Breast epithelium (tissue), 4 donors: ENCODE measurements around the gene PTPN18. TPM values are rescaled to one million over a fixed set of nuclear protein-coding genes. Genes with fewer than 3 reads are reported as not detected.

Source experiments
- DNase-seq, 2 donors: peaks; one replicate each; pipeline ENCODE4 v3.0.0-alpha.2; 2019; ENCODE audit warnings: low spot score in 2 of 2
- H3K27ac ChIP-seq, 2 donors: fragments of 200-600 bp; sonication (generic) in 1 of 2; one replicate each; pipeline ENCODE4 v1.5.1; 2016 to 2019; ENCODE audit warnings: mild to moderate bottlenecking in 1 of 2
- H3K27me3 ChIP-seq, 2 donors: fragments of 200-600 bp; sonication (generic) in 1 of 2; one replicate each; pipeline versions ENCODE4 v1.5.1 to v1.6.0; 2017 to 2019; ENCODE audit warnings: control low read depth in 1 of 2, mild to moderate bottlenecking in 1 of 2
- H3K36me3 ChIP-seq: fragments of 200-600 bp; one replicate; pipeline ENCODE4 v1.5.1; 2019
- H3K4me1 ChIP-seq, 2 donors: fragments of 200-600 bp; sonication (generic); one replicate each; pipeline ENCODE4 v1.5.1; 2016 to 2019; ENCODE audit warnings: control low read depth in 1 of 2
- H3K4me3 ChIP-seq, 3 donors: fragments of 200-600 bp; sonication (generic); 1 replicate in 2 of 3; 2 replicates in 1 of 3; pipeline ENCODE4 v1.5.1; 2016 to 2019; ENCODE audit warnings: mild to moderate bottlenecking in 3 of 3, moderate library complexity in 2 of 3
- H3K9me3 ChIP-seq, 2 donors: fragments of 200-600 bp; sonication (generic) in 1 of 2; one replicate each; pipeline ENCODE4 v1.5.1; 2016 to 2019; ENCODE audit warnings: control low read depth in 1 of 2
- CTCF ChIP-seq, 3 donors: fragments of 450-650 bp; IDR thresholded peaks; one replicate each; pipeline ENCODE4 v1.5.1; 2016 to 2017; ENCODE audit warnings: antibody characterized with exemption in 3 of 3, mild to moderate bottlenecking in 3 of 3, moderate library complexity in 3 of 3
- POLR2A ChIP-seq: fragments of 450-650 bp; IDR thresholded peaks from one replicate; pipeline ENCODE4 v1.6.1; 2016; ENCODE audit warnings: antibody characterized with exemption, mild to moderate bottlenecking, moderate library complexity
- POLR2AphosphoS5 ChIP-seq, 3 donors: sonication (generic); formaldehyde crosslinking; IDR thresholded peaks; one replicate each; pipeline ENCODE4 v1.6.1; 2017; ENCODE audit warnings: antibody characterized with exemption in 3 of 3
- intact Hi-C: fragments of 100-400 bp; cut with DNase I; formaldehyde crosslinking; loops from one replicate; pipeline ENCODE4 v1.15.1; 2023; ENCODE audit warnings: low total_unique reads
- total RNA-seq, 3 donors: library from RNA; depleted of rRNA; stranded (reverse); fragments of >200 nt; gene quantifications; one replicate each; pipeline ENCODE4 v1.1.0, GENCODE V29; 2016

The PTPN18 gene
- total RNA-seq, 3 donors from 2014 or later = 50.8 to 77.1 (median 54.3) TPM

- TF ChIP-seq POLR2A = no peak
- TF ChIP-seq CTCF (IDR thresholded peaks at IDR 0.05) = no peak
- no peak for TF ChIP-seq POLR2AphosphoS5 (IDR thresholded peaks at IDR 0.05)
- H3K27ac ChIP-seq = peak overlapping the region; percentile 87 to 90
- peaks cover 0 to 7% of the 10 kb centered on the region in 2 donors for H3K4me1 ChIP-seq
- H3K9me3 ChIP-seq = no peaks in the 10 kb centered on the region
- no peaks in the 10 kb centered on the region for H3K27me3 ChIP-seq
- intact Hi-C loops = no loop called here
- peak overlapping the region; percentile 73 to 88 (median 81) for H3K4me3 ChIP-seq
- DNase-seq = no peak
- H3K36me3 ChIP-seq = peaks cover 7% of the 10 kb centered on the region
Measured at GRCh38 chr2:130341562-130342019, 14.3 kb upstream of the PTPN18 start.

- peak overlapping the region; percentile 87 to 90 for H3K27ac ChIP-seq
- H3K4me3 ChIP-seq = peak overlapping the region; percentile 73 to 88 (median 81)
- H3K27me3 ChIP-seq = no peaks in the 10 kb centered on the region
- intact Hi-C loops = no loop called here
- DNase-seq = peak; percentile 88
- TF ChIP-seq POLR2A = no peak
- peak in 2 of 3 donors; percentile 40 to 71 for TF ChIP-seq POLR2AphosphoS5 (IDR thresholded peaks at IDR 0.05)
- no peak for TF ChIP-seq CTCF (IDR thresholded peaks at IDR 0.05)
- no peaks in the 10 kb centered on the region for H3K9me3 ChIP-seq
- H3K36me3 ChIP-seq = peaks cover 10% of the 10 kb centered on the region
- H3K4me1 ChIP-seq = peaks cover 0 to 7% of the 10 kb centered on the region in 2 donors
Measured at GRCh38 chr2:130342020-130342532, 13.8 kb upstream of the PTPN18 start.

- Histone ChIP-seq H3K4me1 (peaks cover 0 to 7% of the 10 kb centered on the region in 2 donors), H3K27me3 (no peaks in the 10 kb centered on the region), H3K36me3 (peaks cover 10% of the 10 kb centered on the region), H3K4me3 (peak within 1 kb of the TSS; percentile 73 to 88 (median 81)), H3K27ac (peak within 1 kb of the TSS; percentile 87 to 90), H3K9me3 (no peaks in the 10 kb centered on the region)
- peak; percentile 96 to 99 for DNase-seq
- TF ChIP-seq POLR2A = peak; percentile 30
- peak in 1 of 3 donors; percentile 24 for TF ChIP-seq CTCF (IDR thresholded peaks at IDR 0.05)
- peak; percentile 56 to 81 (median 71) for TF ChIP-seq POLR2AphosphoS5 (IDR thresholded peaks at IDR 0.05)
- intact Hi-C loops = no loop called here
Measured at GRCh38 chr2:130342533-130343275, 13.2 kb upstream of the PTPN18 start, which contains the start of gene IMP4. Gene IMP4 (plus strand): TSS chr2:130342897. CDS start chr2:130342933, 36 bp downstream.

- Histone ChIP-seq H3K9me3 (no peaks in the 10 kb centered on the region), H3K27ac (no peak overlapping the region), H3K4me1 (peaks cover 0 to 7% of the 10 kb centered on the region in 2 donors), H3K36me3 (peaks cover 10% of the 10 kb centered on the region), H3K27me3 (no peaks in the 10 kb centered on the region), H3K4me3 (no peak overlapping the region)
- TF ChIP-seq CTCF (IDR thresholded peaks at IDR 0.05) = no peak
- TF ChIP-seq POLR2A = no peak
- no peak for TF ChIP-seq POLR2AphosphoS5 (IDR thresholded peaks at IDR 0.05)
- intact Hi-C loops = no loop called here
- DNase-seq = no peak
Measured at GRCh38 chr2:130344578-130344977, 11.3 kb upstream of the PTPN18 start.

DNA sequence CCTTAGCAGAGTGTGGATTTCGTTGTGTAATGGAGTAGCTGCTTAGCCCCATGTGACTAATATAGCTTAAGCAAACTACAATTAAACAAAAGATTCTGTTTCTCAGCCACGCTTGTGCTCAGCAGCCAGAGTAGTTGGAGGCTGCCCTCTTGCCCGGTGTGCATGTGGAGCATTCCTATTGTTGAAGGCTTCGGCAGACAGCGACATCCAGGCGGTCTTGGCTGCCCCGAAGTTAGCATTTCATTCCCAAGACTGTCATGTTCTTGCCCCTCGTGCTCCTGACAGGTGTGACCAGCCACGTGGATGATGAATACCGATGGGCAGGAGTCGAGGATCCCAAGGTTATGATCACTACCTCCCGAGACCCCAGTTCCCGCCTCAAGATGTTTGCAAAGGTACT, 10.8 kb upstream of the PTPN18 start:
- TF ChIP-seq CTCF (IDR thresholded peaks at IDR 0.05) (no peak), POLR2AphosphoS5 (IDR thresholded peaks at IDR 0.05) (no peak), POLR2A (no peak)
- Histone ChIP-seq H3K4me1 (peaks cover 0 to 7% of the 10 kb centered on the region in 2 donors), H3K27ac (no peak overlapping the region), H3K27me3 (no peaks in the 10 kb centered on the region), H3K9me3 (no peaks in the 10 kb centered on the region), H3K4me3 (no peak overlapping the region), H3K36me3 (peaks cover 10% of the 10 kb centered on the region)
- intact Hi-C loops = no loop called here
- no peak for DNase-seq
